HG03066 (cell line): ENCODE measurements around the gene LRRC51.
A peak's percentile ranks its signal among the peaks of the same experiment; 100 is the strongest.

Source experiments
- ATAC-seq: cut with Tn5 transposase; IDR thresholded peaks from one replicate; pipeline ENCODE4 v1.9.1; 2021; ENCODE audit warnings: low read depth; ENCODE audit not compliant: unreplicated experiment

The LRRC51 gene

GRCh38 chr11:72080326-72081183 lies at the start of gene LRRC51, which contains the start of gene NUMA1:
TSS of gene LRRC51 (plus strand) at chr11:72080850. CDS start at chr11:72089084, 8,234 bp downstream.
TSS of gene NUMA1 (minus strand) at chr11:72080542. CDS start at chr11:72035943, 44,599 bp downstream.
- peak; percentile 95 for ATAC-seq

- ATAC-seq = no peak
Observed at GRCh38 chr11:72036687-72037086, 44.0 kb upstream of the LRRC51 start.

- ATAC-seq = no peak
Observed at GRCh38 chr11:72037554-72038311, 42.9 kb upstream of the LRRC51 start.

- ATAC-seq = no peak
Observed at GRCh38 chr11:72038491-72038890, 42.2 kb upstream of the LRRC51 start.

- ATAC-seq = no peak
Observed at GRCh38 chr11:72039031-72039855, 41.4 kb upstream of the LRRC51 start.

GRCh38 chr11:72039856-72040401 lies 40.7 kb upstream of the LRRC51 start:
- ATAC-seq = no peak

GRCh38 chr11:72040491-72041363 lies 39.9 kb upstream of the LRRC51 start:
- no peak for ATAC-seq

- ATAC-seq = no peak
Observed at GRCh38 chr11:72041364-72042063, 39.1 kb upstream of the LRRC51 start.

GRCh38 chr11:72042064-72042745 lies 38.4 kb upstream of the LRRC51 start:
- no peak for ATAC-seq

GRCh38 chr11:72045849-72046248 lies 34.8 kb upstream of the LRRC51 start:
- ATAC-seq = no peak

- no peak for ATAC-seq
Observed at GRCh38 chr11:72048766-72049460, 31.7 kb upstream of the LRRC51 start.

GRCh38 chr11:72058416-72059034 lies 22.1 kb upstream of the LRRC51 start:
- no peak for ATAC-seq

GRCh38 chr11:72061739-72062396 lies 18.8 kb upstream of the LRRC51 start:
- ATAC-seq = no peak

GRCh38 chr11:72066855-72067254 lies 13.8 kb upstream of the LRRC51 start:
- no peak for ATAC-seq

- no peak for ATAC-seq
Observed at GRCh38 chr11:72067266-72067665, 13.4 kb upstream of the LRRC51 start.

GRCh38 chr11:72067676-72068075 lies 13.0 kb upstream of the LRRC51 start:
- no peak for ATAC-seq

- ATAC-seq = peak; percentile 38
Observed at GRCh38 chr11:72069200-72069599, 11.4 kb upstream of the LRRC51 start.
